GM13976 (cell line): ENCODE results near the gene KAZALD1.

ENCODE experiments used
- DNase-seq: peaks from one replicate; pipeline ENCODE4 v3.0.0; 2012; ENCODE audit warnings: low spot score
- in situ Hi-C: fragments of 300-500 bp; cut with MboI; formaldehyde crosslinking; loops from one replicate; pipeline ENCODE4 v1.12.0; 2022; ENCODE audit warnings: low sequenced_read_pairs, mixed read lengths, inconsistent platforms; ENCODE audit not compliant: unreplicated experiment
- TF ChIP-seq, protein P1 (sequence below): IDR thresholded peaks from 2 replicates; pipeline ENCODE4 v1.5.1; 2012; ENCODE audit warnings: borderline replicate concordance, mild to moderate bottlenecking; ENCODE audit not compliant: insufficient read depth; ENCODE audit errors: extremely low read depth, missing control alignments, control extremely low read depth

Gene KAZALD1

DNA sequence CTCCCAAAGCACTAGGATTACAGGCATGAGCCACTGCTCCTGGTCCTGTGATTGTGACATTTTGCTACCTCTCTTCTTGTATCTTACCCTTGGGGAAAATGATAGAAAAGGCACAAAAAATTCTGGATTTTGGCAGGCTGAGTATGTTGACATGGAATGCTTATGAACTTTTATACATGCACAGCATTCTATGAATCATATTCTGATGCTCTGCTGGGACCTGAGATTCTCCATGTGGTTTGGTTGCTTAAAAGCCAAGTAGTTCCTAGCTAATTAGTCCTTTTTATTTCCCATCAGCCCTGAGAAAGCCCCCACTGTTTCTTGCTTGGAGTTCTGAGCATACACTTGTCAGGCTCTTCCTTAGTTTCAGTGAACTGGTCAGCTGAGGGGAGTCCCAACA lies 8.3 kb upstream of the KAZALD1 start:
- DNase-seq, result no peak
- in situ Hi-C loops, result no loop called here
- TF ChIP-seq, protein P1, sequence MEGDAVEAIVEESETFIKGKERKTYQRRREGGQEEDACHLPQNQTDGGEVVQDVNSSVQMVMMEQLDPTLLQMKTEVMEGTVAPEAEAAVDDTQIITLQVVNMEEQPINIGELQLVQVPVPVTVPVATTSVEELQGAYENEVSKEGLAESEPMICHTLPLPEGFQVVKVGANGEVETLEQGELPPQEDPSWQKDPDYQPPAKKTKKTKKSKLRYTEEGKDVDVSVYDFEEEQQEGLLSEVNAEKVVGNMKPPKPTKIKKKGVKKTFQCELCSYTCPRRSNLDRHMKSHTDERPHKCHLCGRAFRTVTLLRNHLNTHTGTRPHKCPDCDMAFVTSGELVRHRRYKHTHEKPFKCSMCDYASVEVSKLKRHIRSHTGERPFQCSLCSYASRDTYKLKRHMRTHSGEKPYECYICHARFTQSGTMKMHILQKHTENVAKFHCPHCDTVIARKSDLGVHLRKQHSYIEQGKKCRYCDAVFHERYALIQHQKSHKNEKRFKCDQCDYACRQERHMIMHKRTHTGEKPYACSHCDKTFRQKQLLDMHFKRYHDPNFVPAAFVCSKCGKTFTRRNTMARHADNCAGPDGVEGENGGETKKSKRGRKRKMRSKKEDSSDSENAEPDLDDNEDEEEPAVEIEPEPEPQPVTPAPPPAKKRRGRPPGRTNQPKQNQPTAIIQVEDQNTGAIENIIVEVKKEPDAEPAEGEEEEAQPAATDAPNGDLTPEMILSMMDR, result no peak

DNA sequence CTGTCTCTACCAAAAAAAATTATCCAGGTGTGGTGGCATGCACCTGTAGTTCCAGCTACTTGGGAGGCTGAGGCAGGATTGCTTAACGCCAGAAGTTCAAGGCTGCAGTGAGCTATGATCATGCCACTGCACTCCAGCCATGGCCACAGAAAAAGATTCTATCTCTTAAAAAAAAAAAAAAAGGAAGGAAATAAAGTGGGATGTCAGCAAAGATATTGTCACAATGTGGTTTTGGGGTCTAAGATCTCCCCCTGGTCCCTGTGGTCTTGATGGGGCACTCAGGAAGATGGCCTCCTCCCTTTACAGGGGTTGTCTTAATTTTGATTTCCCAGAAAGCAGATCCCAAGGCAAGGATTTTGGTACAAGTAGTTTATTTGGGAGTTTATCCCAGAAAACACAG lies 7.4 kb upstream of the KAZALD1 start:
- in situ Hi-C loops, result no loop called here
- DNase-seq, result no peak
- TF ChIP-seq, protein P1, result no peak

DNA sequence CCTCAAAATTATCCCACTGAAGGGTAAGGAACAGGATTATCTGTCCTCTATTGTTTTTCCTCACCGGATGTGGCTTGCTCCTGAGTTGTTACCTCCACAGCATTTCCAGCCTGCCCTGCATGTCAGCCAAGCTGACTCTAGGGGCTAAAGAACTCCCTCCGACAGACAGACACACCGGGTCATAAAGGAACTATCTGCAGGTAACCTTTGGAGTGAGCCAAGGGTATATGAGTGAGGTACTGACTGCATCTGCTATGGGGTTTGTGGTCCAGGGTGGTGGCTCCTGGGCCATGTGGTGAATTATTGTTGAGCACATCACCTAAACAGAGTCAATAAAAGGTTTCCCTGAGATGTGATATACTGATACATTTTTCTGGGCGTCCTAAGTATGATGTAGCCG lies 6.9 kb upstream of the KAZALD1 start:
- in situ Hi-C loops, result no loop called here
- TF ChIP-seq, protein P1, result no peak
- no peak for DNase-seq

DNA sequence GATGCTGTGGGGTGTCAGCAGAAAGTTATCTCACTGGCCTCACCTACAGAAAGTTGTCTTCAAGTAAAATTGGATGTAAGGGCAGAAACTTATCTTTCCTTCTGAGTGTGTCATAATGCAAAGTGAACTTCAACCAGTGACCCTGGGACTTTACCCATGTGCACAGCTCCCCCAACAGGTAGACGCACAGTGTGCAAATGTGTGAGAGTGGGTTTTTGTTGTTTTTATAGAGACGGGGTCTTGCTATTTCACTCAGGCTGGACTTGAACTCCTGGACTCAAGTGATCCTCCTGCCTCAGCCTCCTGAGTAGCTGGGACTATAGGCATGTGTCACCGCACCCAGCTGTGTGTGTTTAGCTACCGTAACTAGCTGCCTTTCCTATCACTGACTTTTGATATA lies 6.4 kb upstream of the KAZALD1 start:
- no peak for DNase-seq
- in situ Hi-C loops, result no loop called here
- TF ChIP-seq, protein P1, result no peak

DNA sequence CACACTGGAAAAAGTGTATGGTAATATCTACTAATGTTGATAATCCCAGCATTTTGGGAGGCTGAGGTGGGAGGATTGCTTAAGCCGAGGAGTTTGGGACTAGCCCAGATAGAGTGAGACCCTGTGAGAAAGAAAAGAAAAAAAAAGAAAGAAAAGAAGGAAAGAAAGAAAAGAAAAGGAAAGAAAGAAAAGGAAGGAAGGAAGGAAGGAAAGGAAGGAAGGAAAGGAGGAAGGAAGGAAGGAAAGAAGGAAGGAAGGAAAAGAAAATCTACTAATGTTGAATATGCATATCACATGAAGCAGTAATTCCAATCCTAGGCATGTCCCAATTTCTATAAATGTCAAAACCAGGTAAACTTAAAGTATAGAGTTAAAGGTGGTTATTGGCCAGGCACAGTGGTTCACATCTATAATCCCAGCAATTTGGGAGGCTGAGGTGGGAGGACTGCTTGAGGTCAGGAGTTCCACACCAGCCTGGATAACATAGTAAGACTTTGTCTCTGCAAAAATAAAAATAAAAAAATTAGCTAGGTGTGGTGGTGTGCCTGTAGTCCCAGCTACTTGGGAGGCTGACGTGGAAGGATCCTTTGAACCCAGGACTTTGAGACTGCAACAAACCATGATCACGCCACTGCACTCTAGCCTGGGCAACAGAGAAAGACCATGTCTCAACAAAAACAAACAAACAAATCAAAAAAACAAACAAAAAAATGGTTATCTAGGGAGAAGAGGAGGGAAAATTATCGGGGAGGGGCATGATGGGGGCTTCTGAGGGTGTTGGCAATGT lies 5.2 kb upstream of the KAZALD1 start:
- in situ Hi-C loops, result no loop called here
- no peak for DNase-seq
- TF ChIP-seq, protein P1, result no peak

DNA sequence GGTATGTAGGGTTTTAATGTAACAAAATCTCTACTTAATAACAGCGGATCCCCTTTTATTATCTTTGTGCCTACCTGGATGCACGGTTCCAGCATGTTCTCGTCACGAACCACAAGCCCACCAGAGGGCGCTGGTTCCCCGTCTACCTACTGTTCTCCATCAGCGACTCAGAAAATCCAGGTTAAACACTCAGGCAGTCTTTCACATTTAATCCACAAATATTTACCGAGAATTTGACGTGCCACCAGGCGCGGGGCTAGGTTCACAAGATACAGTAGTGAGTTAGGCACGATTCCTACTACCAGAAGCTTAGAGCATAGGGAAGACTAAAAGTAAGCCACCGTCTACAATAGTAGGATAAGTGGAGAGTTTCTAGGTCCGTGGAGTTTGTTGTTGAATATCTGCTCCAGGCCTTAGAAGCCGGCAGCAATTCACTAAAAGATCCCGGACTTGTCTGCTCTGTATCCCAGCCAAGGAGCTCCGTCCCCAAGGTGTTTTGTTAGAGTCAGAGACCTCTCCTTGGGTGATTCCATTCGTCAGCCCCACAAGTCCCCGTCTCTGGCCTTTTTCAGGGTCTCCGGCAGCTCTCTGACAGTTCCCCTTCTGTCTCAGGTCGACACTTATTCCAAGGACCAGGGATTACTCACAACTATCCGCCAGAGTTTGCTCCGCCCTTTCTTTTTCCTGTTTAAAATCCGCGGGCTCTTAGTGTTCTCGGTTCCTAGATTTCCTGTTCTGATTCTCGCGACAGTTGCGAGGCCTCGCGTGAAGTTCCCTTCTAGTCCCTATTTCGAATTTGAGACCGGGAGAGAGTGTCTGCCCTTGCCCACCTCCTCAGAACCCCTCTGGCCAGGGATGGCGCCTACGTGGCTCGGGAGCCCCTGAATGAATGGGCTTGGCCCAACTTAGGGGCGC lies 1.5 kb upstream of the KAZALD1 start:
- TF ChIP-seq, protein P1, result peak; percentile 82
- in situ Hi-C loops, result no loop called here
- peak; percentile 86 for DNase-seq
